DMS 273 treated with DMSO at 0.1 percent for 48 hours (cell line): ENCODE data around the gene RGS6.

Experiments
- DNase-seq: peaks from one replicate; lab custom pipeline; 2025; lab: John Stamatoyannopoulos, UW

The RGS6 gene

DNA sequence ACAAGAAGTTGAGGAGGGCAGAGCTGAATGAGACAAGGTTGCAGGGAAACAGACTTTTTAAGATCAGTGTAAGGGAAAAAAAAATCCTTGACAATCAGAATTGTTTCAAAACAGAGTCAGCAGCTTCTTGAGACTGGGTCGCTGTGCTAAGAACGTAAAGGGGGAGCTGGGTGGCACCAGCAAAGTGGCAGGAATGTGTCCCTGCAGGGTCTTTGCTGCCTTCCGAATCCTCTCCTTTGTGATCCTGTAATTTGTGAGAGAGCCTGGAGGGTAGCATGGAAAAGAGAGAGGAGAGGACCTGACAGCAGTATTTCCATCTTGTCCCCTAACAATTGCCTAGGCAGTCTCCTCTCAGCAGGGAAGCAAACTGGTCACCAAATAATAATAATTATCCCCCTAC, 472.8 kb downstream of the RGS6 start:
- DNase-seq = no peak

DNA sequence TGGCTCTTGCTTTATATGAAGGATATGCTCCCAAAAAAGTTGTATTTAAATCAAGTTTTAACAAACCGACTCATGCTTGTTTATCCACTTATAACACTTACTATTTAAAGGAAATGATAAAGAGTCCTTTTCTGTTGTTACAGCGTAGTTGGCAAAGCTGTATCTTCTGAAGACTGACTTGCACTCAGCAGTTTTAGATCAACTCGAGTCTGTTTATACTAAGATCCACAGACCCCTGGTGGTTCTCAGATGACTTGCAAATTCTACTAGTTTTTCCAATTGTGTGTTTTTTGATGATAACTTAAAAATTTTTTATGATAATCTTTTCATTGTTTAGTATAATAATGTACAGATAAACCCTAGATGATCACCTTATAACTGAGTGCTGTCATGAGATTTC, 475.8 kb downstream of the RGS6 start:
- no peak for DNase-seq

DNA sequence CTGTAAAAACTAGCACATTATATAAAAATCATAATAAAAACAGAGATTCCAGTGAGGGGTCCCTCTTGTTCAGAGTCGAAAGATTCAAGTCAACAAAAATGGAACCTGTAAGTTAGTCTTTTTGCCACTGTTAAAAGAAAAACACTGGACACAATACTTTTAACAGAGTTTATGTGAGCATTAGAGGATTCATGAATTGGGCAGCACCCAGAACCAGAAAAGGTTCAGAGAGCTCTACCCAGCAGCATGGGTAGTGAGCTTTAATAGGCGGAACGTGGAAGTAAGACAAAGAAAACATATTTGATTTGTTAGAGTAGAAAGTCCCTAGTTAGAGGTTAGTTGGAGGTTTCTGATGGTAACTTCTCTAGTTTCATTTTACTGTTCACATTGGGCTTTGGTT, 476.8 kb downstream of the RGS6 start:
- no peak for DNase-seq

DNA sequence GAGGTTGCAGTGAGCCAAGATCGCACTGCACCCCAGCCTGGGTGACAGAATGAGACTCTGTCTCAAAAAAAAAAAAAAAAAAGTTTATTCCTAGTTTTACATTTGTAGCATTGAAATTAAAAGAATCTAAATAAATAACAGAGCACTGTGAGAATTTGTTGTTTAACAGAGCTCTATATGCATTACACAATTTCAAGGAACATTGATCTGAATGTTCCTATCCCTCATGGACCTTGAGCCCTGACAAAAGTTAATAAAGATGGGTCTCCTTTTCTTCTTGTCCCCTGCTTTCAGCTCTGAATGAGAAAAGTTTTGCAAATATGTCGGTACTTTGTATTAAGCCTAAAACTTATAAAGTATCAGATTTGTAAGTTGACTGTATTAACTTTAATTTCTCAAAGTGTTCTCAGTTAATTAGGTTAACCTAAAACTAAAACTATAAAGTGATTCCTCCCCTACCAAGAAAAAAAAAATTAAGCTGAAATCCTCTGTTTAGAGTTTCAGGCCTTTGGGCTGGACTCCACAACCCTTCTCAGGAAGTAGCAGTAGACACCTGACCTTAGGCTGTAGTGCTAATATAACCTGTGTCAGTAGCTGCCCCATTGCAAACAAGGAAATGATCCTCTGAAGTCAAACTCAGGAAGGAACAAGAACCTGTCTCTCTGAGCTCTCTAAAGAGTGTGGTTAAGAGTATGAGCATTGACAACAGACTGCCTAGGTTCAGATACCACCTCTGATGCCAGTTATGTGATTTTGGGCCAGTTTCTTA, 484.0 kb downstream of the RGS6 start:
- DNase-seq = no peak

DNA sequence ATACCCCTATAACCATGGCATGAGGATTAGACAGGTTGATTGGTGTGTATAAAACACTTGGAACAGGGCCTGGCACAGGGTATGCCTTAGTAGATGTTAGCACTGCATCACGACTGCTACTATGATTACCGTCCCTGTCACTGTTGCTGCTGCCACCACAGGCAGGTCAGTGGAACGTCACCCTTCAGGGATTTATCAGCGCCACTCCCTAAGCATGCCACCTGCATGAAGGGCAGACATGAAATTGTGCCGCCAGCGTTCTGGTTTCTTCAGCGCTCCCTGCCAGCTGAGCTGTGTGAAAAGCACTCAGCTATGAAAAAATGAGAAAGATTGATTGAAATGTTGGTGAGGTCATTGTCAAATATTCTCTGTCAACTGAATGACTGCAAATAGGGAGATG, 484.7 kb downstream of the RGS6 start:
- DNase-seq = no peak

DNA sequence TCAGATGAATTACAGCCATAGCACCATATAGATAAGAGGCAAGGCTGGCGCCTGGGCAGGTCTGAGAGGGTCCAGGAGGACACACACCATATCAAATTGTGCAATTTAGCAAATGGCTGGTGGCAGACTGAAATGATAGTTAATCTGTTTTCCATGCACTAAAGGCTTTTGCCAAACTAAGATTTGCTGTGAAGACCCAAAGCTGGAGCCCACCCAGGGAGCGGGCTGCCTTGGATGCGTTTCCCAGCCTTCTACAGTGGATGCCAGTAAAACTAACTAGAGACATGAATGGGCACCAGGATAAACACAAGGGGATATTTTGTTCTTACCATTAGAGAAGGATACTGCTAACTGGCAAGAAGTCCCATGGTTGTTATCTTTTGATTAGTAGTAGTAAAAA, 486.6 kb downstream of the RGS6 start:
- no peak for DNase-seq

DNA sequence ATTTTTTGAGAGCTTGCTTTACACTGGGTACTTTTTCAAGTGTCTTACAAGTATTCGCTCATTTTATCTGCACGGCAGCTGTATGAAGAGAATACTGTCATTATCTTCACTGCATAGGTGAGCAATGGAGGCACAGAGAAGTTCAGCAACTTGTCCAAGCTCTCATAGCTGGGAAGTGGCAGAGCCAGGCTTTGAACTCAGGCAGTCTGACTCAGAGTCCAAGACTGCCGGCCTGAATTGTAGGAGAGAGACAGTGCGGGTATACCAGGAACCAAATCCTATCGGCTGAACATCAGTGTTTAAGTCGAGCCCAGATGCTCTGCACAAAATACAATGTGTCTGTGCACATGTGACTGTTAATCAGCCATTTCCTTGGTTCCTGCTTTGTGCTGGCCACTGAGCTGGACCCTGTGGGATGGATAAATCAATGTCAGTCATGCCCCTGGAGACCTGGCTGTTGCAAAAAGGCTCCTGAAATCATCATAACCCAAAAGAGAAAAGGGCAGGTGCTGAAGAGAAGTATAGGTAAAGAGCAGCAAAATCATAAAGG, 487.1 kb downstream of the RGS6 start:
- DNase-seq = no peak

DNA sequence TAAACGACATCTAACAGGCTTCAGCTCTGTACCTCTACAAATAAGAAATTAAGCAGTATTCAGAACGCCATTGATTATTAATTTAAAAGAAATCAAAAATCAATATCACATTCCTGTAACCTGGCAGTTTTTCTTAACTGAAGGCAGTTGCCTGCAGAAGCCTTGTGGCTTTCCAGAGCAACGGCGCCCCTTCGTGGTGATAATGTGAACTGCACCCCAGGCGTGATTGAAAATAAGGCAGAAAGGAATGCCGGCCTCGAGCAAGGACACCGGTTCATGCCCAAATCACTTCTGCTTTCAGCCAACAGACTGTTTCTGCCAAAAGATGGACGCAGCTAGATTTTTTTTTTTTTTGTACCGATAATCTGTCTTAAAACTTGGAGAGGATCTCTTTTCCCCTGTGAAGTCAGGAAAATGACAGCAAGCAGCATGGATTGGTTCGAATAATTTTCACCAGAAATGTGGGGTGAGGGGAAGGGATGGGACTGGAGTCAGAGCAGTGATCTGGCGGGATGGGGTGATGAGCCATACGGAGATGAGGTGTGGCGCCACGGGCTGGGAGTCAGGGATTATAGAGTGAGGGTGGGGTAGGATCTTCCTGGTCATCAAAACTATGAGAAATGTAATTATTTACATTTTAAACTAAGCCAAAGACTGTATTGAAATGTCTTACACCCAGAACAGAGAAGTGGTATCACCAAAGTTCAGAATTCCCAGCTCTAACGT, 488.7 kb downstream of the RGS6 start:
- DNase-seq = no peak

DNA sequence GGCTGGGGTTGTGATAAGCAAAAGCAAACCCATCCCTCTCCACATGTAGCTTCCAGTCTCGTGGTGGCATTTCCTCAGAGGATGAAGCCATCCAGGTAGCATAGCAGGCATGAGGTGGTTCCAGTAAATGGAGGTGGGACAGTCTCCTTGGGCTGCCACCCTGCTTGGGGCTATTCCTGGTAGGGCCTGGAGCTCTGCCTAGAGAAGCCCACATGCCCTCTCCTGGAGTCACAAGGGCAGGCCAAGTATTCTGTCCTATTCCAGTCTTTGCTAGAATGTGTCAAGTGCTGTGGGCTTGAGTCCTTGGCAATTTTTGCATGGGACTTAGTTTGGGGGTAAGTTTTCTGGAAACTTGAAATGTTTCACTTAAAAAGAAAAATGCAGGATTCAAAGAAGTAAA, 491.7 kb downstream of the RGS6 start:
- no peak for DNase-seq

DNA sequence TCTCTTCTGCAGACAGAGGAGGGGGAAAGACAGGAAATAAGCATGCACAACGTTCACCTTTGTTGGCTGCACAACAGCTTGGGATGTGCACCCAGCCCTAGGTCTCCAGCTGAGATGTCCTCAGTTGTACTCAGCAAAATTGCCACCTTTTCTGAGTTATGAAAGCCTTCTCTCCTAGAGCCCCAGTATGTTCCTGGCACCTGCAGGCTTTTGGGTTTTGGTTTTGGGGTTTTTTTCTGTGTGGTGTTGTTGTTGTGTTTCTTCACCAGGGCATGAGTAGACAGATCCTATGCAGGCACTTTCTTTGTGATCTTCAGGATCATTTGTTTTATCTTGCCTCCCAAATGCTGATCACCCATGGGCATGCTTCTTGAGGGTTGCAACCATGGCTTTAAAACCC, 498.2 kb downstream of the RGS6 start:
- DNase-seq = no peak

DNA sequence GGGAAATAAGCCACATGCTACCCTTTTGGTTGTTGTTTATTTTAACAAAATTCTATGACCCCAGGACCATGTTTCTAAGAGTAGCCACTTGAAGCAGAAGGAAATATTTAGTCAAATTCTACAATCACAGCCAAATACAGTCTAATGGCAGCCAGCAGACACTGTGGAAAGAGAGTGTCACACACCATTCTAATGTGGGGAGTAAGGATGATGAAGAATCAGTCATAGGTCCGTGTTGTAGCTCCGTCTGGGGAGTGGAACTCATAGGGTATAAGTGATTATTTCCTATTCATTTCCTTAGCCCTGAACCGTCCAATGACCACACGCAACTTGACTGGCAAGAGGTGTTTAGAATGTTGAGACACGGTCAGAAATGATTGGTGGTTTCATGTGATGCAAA, 500.5 kb downstream of the RGS6 start:
- DNase-seq = no peak

DNA sequence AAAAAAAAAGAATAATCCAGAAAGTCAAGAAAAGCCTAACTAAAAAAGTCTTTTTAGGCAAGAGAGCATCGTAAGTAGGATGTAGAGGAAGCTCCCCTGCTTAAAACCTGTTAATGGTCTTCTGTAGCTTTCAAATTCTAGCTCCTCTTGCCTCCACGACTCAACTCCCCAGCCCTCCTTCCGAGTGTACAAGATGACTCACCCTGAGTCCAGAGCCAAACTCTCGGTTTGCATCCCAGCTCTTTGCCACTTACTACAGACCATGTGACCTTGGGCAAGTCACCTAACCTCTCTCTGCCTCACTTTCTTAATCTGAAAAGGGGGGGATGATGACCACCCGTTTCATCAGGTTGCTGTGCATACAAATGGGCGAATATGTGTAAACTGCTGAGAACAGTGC, 501.3 kb downstream of the RGS6 start:
- DNase-seq = no peak

DNA sequence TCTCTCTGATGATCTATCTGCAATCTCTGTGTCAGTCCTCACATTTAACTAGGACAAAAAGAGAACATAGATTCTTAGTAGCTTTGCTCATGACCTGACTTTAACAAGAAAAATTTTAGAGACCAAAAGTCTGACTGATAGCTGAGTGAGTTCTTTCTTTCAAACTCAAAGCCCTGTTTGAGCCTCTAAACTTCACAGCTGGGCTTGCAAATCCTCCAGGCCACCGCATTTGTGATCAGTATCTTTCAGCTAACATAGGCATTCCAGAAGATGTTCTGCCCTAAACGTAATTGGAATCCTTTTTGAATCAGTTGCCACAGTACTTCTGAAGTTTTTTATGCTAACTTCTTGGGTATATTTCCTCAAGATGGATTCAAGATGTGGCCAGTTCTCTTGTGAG, 502.6 kb downstream of the RGS6 start:
- no peak for DNase-seq

DNA sequence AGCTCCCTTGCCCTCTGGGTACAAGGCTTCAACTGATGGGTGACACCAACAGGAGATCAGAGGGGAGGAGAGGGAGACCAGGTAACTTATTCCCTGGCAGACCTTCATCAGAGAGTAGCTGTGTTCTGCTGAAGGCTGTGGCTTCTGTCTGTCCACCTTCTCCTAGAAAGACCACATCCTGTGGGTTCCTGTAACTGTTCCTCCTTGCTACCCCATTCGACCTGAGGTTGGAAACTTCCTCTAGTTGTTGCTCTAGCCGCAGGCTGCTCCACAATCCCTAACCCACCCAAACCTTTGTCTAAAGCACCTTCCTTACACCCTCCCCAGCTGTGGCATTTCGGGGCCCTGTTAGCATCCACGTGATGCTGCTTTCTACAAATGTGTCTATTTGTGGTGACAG, 507.5 kb downstream of the RGS6 start:
- no peak for DNase-seq

DNA sequence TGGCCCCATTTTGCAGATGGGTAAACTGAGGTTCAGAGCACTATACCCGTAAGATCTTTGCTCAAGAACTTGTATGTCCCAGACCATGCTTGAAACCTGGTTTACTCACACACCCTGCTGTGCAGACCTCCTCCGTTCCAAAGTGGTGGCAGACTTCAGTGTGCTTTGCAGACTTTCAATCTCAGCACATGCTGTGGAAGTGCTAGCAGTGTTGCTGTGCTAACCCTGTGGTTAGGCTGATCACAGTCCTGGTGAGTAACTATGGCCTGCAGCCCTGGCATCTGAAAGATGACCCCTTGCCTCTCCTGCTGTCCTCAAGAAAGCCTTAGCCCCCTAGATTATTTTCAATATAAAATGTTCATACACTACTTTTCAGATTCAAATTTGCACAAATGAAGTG, 511.0 kb downstream of the RGS6 start:
- DNase-seq = no peak

DNA sequence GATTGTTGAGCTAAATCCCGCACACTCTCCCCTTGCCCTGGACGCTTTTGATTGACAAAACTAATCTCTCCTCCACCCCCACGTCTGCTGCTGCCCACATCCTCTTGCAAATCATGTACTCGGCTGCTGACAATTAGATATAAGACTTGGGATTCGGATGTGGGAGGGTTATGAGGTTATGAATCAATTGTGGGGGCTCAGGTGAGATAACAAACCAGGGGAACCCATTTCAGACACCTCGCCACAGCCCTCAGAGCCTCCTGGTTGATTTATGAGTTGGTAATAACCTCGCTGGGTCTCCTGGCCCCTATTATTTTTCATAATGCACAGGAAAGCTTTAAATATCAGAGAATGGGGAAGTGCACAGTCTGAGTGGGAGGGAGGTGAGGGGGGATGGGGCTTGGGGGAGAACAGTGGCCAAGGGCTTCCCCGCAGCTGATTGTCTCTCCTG, 511.8 kb downstream of the RGS6 start:
- DNase-seq = no peak

DNA sequence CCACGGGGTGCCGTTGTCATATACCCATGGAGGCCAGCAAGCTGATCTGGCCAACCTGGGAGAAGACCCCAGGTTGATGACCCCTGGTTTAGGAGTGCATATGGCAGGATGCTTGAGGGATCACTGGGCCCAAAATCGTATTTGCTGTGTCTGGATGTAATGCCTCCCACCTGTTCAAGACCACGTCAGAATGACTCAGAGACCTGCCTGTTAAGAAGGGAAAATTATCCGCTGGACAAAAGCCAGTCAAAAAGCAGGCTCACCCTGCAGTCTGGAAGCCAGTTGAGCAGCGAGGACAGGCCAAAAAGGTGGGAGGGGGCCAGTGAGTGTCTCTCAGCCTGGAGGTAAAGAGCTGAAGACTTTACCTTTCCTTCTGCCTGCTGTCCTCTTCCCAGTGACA, 512.5 kb downstream of the RGS6 start:
- no peak for DNase-seq

DNA sequence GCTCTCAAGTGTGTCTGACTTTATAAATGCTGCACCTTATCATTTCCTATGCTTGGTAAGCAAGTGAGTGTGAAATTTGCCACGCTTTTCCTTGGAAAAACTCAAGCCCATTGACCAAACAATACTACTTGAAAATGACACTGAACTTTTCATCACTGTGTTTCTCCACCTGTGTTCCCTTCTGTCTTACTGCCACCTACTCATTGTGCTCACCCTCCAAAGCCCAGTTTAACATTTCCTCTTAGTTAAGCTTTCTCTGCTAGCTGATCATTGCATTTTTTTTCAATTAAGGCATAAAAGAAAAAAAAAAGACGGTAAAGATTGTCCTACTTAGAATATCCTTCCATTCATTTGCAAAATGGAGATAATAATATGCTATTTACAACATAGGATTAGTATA, 516.0 kb downstream of the RGS6 start:
- DNase-seq = no peak

DNA sequence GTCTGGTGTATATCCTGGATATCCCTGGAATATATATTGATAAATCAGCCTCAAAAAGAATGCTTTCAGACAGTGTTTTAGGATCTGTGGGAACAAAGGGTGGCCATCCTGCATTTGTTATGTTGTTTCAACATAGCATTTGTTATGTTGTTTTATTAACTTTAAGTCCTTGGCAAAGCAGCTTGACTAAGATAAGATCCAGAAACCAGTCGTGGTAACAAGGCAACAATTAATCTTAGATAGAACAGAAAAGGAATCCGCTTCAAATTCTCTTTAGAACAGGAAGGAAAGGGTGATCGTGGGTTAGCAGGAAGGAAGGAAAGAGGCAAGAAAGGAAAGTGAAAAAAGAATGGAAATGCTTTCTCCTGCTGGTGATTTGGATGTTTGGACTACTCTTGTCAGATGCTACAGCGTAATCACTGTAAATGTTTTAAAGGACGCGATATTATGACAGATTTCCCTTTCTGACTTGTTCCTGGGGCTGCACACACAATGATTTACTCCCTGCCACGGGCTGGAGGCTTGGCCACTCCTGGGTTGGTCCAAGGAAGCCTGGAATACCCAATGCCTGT, 518.3 kb downstream of the RGS6 start:
- DNase-seq = no peak

DNA sequence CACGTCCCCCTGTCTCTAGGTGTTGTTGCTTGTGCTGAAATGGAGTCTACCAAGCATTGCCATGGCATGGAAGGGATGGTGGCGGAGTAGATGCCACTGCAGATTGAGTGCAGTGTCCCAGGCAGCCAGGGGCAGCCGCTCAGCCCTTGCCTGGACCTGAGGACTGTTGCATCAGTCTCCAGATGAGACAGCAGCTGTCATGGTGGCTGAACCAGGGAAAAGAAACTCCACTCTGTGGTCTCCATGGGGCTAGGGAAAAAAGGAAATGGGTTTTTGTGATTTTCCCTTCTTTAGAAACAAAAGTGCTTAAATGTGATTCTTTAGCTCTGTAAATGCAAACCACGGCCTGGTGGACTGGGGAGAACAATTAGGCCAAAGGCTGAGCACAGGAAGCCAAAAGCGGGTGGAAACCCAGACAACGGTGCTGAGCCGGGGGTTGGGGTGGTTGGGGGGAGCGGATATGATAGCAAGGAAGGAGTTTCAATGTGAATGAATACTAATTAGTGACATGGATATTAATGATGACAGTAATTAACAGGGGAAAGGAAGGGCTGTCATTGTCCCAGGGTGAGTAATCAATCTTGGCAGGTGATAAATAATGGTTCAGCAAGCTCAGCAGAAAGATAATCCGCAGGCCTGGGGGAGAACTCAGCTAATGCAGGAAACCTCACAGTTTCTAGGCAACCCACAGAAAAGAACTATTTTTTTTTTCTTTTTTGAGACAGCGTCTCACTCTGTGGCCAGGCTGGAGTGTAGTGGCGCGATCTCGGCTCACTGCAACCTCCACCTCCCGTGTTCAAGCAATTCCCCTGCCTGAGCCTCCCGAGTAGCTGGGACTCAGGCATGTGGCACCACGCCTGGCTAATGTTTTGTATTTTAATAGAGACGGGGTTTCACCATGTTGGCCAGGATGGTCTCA, 519.1 kb downstream of the RGS6 start:
- no peak for DNase-seq

DNA sequence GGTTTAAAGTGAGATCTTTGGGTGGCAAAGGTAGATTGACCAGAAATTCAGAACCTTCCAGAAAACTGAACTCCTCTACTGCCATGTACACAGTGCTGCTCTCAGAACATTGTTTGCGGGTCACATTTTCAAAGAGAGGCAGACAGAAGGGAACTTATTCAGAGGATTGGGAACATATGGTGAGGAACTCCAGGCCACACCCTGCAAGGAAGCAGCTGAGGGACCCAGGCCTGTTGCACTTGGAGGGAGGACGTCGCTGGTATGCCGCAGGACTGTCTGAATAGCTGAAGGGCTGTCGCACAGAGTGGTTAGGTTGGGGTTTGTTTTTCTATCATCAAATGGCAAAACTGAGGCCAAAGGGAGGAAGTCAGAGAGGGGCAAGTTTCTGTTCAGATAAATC, 520.5 kb downstream of the RGS6 start:
- DNase-seq = no peak
